Measurements from ENCODE around the gene TMEM178B.

TMEM178B gene

GRCh38 chr7:141317033-141317585 lies 243.2 kb downstream of the TMEM178B start:
- no peak for DNase-seq (ENCODE audit: low read depth)
- H3K4me3 ChIP-seq (ENCODE audit: low read depth, low read length), result no peak overlapping the region
- in situ Hi-C loops (cut with HindIII; ENCODE audit: low sequenced_read_pairs), result loop anchor here (5.0 kb wide), 1 partner anchor 55 kb away; no protein-coding TSS in a partner anchor
- TF ChIP-seq, protein P1, sequence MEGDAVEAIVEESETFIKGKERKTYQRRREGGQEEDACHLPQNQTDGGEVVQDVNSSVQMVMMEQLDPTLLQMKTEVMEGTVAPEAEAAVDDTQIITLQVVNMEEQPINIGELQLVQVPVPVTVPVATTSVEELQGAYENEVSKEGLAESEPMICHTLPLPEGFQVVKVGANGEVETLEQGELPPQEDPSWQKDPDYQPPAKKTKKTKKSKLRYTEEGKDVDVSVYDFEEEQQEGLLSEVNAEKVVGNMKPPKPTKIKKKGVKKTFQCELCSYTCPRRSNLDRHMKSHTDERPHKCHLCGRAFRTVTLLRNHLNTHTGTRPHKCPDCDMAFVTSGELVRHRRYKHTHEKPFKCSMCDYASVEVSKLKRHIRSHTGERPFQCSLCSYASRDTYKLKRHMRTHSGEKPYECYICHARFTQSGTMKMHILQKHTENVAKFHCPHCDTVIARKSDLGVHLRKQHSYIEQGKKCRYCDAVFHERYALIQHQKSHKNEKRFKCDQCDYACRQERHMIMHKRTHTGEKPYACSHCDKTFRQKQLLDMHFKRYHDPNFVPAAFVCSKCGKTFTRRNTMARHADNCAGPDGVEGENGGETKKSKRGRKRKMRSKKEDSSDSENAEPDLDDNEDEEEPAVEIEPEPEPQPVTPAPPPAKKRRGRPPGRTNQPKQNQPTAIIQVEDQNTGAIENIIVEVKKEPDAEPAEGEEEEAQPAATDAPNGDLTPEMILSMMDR (IDR thresholded peaks at IDR 0.05; ENCODE audit: low read depth, low read length, missing control alignments), result no peak

- TF ChIP-seq, protein P1 (IDR thresholded peaks at IDR 0.05; ENCODE audit: low read depth, low read length, missing control alignments), result no peak
- H3K4me3 ChIP-seq (ENCODE audit: low read depth, low read length), result no peak overlapping the region
- in situ Hi-C loops (cut with HindIII; ENCODE audit: low sequenced_read_pairs), result no loop called here
- no peak for DNase-seq (ENCODE audit: low read depth)
Observed at GRCh38 chr7:141320287-141320686, 246.4 kb downstream of the TMEM178B start.

DNA sequence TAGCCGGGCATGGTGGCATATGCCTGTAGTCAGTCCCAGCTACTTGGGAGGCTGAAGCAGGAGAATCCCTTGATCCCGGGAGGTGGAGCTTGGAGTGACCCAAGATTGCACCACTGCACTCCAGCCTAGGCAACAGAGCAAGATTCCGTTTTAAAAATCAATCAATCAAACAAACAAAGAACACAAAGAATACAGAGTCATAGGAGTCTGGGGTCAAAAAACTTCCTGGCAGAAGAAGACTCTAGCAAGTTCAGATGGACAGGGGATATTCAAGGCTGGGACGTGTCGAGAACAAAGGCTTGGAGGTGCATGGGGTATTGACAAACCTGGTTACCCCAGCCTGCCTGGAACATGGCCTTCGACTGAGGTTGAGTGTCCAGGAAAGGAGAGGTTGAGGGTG lies 248.5 kb downstream of the TMEM178B start:
- TF ChIP-seq, protein P1 (IDR thresholded peaks at IDR 0.05; ENCODE audit: low read depth, low read length, missing control alignments), result no peak
- in situ Hi-C loops (cut with HindIII; ENCODE audit: low sequenced_read_pairs), result no loop called here
- DNase-seq (ENCODE audit: low read depth), result no peak
- H3K4me3 ChIP-seq (ENCODE audit: low read depth, low read length), result no peak overlapping the region

DNA sequence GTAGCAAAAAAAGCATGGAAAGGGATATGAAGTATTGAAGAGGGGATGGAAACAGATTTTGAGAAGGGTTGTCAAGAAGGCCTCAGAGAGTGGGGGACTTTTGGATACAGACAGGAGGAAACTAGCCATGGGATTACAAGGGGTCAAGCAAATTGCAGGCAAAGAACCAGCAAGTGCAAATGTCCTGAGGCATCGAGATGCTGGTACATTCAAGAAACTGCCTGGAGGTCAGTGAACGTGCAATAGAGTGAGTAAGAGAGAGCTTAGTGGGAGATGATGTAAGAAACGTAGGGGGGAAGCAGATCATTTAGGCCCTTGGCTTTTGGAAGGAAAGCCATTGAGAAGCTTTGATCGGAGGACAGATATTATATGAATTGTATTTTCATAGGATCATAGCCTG lies 250.0 kb downstream of the TMEM178B start:
- no peak for DNase-seq (ENCODE audit: low read depth)
- H3K4me3 ChIP-seq (ENCODE audit: low read depth, low read length), result no peak overlapping the region
- in situ Hi-C loops (cut with HindIII; ENCODE audit: low sequenced_read_pairs), result no loop called here
- TF ChIP-seq, protein P1 (IDR thresholded peaks at IDR 0.05; ENCODE audit: low read depth, low read length, missing control alignments), result no peak

DNA sequence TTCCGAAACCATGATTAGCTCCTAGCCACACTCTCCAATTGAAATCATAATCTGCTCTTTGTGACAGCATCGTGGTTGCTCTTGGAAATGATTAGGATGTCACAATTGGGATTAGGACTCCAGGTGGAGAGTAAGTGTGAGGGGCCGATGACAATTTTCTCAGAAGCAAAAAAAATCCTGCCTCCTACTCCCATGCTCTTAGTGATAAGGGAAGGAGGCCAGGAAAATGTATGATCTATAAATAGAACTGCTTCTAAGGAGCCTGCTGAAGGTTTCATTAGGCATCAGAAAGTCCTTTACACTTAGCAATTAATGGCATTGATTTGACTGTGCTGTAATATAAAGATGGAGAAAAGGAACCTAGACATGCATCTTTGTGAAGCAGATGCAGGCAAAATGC lies 251.0 kb downstream of the TMEM178B start:
- in situ Hi-C loops (cut with HindIII; ENCODE audit: low sequenced_read_pairs), result no loop called here
- no peak for DNase-seq (ENCODE audit: low read depth)
- TF ChIP-seq, protein P1 (IDR thresholded peaks at IDR 0.05; ENCODE audit: low read depth, low read length, missing control alignments), result no peak
- H3K4me3 ChIP-seq (ENCODE audit: low read depth, low read length), result no peak overlapping the region

- in situ Hi-C loops (cut with HindIII; ENCODE audit: low sequenced_read_pairs), result no loop called here
Observed at GRCh38 chr7:141325275-141325674, 251.4 kb downstream of the TMEM178B start.

More at GRCh38 chr7:141325275-141325674, 251.4 kb downstream of the TMEM178B start:
- no peak overlapping the region for H3K4me3 ChIP-seq (ENCODE audit: low read depth, low read length)
- TF ChIP-seq, protein P1 (IDR thresholded peaks at IDR 0.05; ENCODE audit: low read depth, low read length, missing control alignments), result no peak
- DNase-seq (ENCODE audit: low read depth), result no peak
